A549 (cell line): ENCODE data around the gene SLFN12L. TPM values are rescaled to one million over a fixed set of nuclear protein-coding genes. Genes with fewer than 3 reads are reported as not detected.

Experiments used
- ATAC-seq, 2 experiments: fragments of 200-7000 bp in 1 of 2; fragments of >200 bp in 1 of 2; cut with Nextera tagmentation in 1 of 2; cut with Tn5 transposase in 1 of 2; 3 replicates each; pipeline versions ENCODE4 v1.8.0 to v1.9.1; 2018 to 2020; ENCODE audit warnings: mild to moderate bottlenecking in 1 of 2, moderate library complexity in 1 of 2
- CTCF ChIA-PET: fragments of 300-600 bp; sonication (Branson Sonifier 250); formaldehyde crosslinking; extraction: SDS; loops from one replicate; lab custom pipeline; 2021; ENCODE audit warnings: antibody characterized with exemption, inconsistent platforms; lab: Yijun Ruan, JAX
- POLR2A ChIA-PET: fragments of 350-600 bp; formaldehyde crosslinking; extraction: SDS; loops from one replicate; lab custom pipeline; 2021; ENCODE audit warnings: antibody characterized with exemption, inconsistent platforms; lab: Yijun Ruan, JAX
- DNase-seq, 2 experiments: peaks; one replicate each; pipeline versions ENCODE4 v3.0.0 to v3.0.0-alpha.2; 2011 to 2016; ENCODE audit warnings: low read depth in 1 of 2, low spot score in 1 of 2
- FAIRE-seq: peaks from 2 replicates; lab custom pipeline; 2011; peaks lifted over from hg19 to GRCh38; lab: Jason Lieb, UNC
- H3K27ac ChIP-seq, 2 experiments: fragments of >200 bp; sonication (Bioruptor Twin); formaldehyde crosslinking; 3 replicates each; pipeline ENCODE4 v1.5.1; 2016 to 2017
- H3K4me1 ChIP-seq: fragments of >200 bp; sonication (Bioruptor Twin); formaldehyde crosslinking; 3 replicates; pipeline ENCODE4 v1.6.1; 2016
- H3K4me2 ChIP-seq: fragments of >200 bp; sonication (Bioruptor Twin); formaldehyde crosslinking; 3 replicates; pipeline ENCODE4 v1.6.1; 2016
- H3K4me3 ChIP-seq: fragments of >200 bp; sonication (Bioruptor Twin); formaldehyde crosslinking; 3 replicates; pipeline ENCODE4 v1.5.1; 2016
- H3K9me3 ChIP-seq: fragments of >200 bp; sonication (Bioruptor Twin); formaldehyde crosslinking; 3 replicates; pipeline ENCODE4 v1.6.1; 2016
- BCL3 ChIP-seq: fragments of >200 bp; sonication (Bioruptor Twin); formaldehyde crosslinking; IDR thresholded peaks from 3 replicates; pipeline ENCODE4 v1.6.1; 2016
- CBX2 ChIP-seq: fragments of 200-600 bp; sonication (generic); IDR thresholded peaks from 2 replicates; pipeline ENCODE4 v1.6.1; 2016; ENCODE audit warnings: low read depth, mild to moderate bottlenecking, borderline replicate concordance
- CBX8 ChIP-seq: fragments of 200-600 bp; sonication (generic); IDR thresholded peaks from 2 replicates; pipeline ENCODE4 v1.6.1; 2016
- CHD2 ChIP-seq: fragments of 150-350 bp; IDR thresholded peaks from 2 replicates; pipeline ENCODE4 v1.6.1; 2014; ENCODE audit warnings: low read length; ENCODE audit not compliant: partially characterized antibody
- CTCF ChIP-seq: fragments of >200 bp; sonication (Bioruptor Twin); formaldehyde crosslinking; IDR thresholded peaks from 3 replicates; pipeline ENCODE4 v1.5.1; 2016
- E2F6 ChIP-seq: IDR thresholded peaks from 2 replicates; pipeline ENCODE4 v1.6.1; 2012; ENCODE audit warnings: low read depth, borderline replicate concordance
- EHF ChIP-seq: fragments of 250-450 bp; sonication (Bioruptor Pico); IDR thresholded peaks from 2 replicates; pipeline ENCODE4 v1.5.0; 2020; ENCODE audit warnings: mild to moderate bottlenecking
- EP300 ChIP-seq, 2 experiments: fragments of >200 bp; sonication (Bioruptor Twin); formaldehyde crosslinking; IDR thresholded peaks; 2 replicates in 1 of 2; 3 replicates in 1 of 2; pipeline ENCODE4 v1.6.1; 2016 to 2017
- FOXS1 ChIP-seq: fragments of 250-450 bp; sonication (Bioruptor Pico); IDR thresholded peaks from 2 replicates; pipeline ENCODE4 v1.5.0; 2020; ENCODE audit warnings: mild to moderate bottlenecking, moderate library complexity
- HDAC2 ChIP-seq: fragments of 200-600 bp; sonication (generic); IDR thresholded peaks from 2 replicates; pipeline ENCODE4 v1.6.1; 2016
- HES2 ChIP-seq: fragments of >200 bp; sonication (Bioruptor Twin); formaldehyde crosslinking; IDR thresholded peaks from 2 replicates; pipeline ENCODE4 v1.6.1; 2016
- HEYL ChIP-seq: fragments of 250-450 bp; sonication (Bioruptor Pico); IDR thresholded peaks from 2 replicates; pipeline ENCODE4 v1.8.0; 2021; ENCODE audit warnings: mild to moderate bottlenecking, moderate library complexity
- HOXA7 ChIP-seq: fragments of 250-450 bp; sonication (Bioruptor Pico); IDR thresholded peaks from 2 replicates; pipeline ENCODE4 v1.5.0; 2020; ENCODE audit warnings: mild to moderate bottlenecking, moderate library complexity
- HOXB5 ChIP-seq: fragments of 250-450 bp; sonication (Bioruptor Pico); IDR thresholded peaks from 2 replicates; pipeline ENCODE4 v1.5.0; 2020; ENCODE audit warnings: mild to moderate bottlenecking, moderate library complexity
- JUN ChIP-seq, 2 experiments: fragments of >200 bp; sonication (Bioruptor Twin); formaldehyde crosslinking; IDR thresholded peaks; 2 replicates in 1 of 2; 3 replicates in 1 of 2; pipeline ENCODE4 v1.6.1; 2016 to 2017
- KDM5A ChIP-seq: fragments of 200-600 bp; sonication (generic); IDR thresholded peaks from 2 replicates; pipeline ENCODE4 v1.6.1; 2016; ENCODE audit warnings: antibody characterized with exemption, mild to moderate bottlenecking
- NR3C1 ChIP-seq: fragments of >200 bp; sonication (Bioruptor Twin); formaldehyde crosslinking; IDR thresholded peaks from 3 replicates; pipeline ENCODE4 v1.6.1; 2017
- PBX3 ChIP-seq: IDR thresholded peaks from 2 replicates; pipeline ENCODE4 v1.6.1; 2012
- PHF8 ChIP-seq: fragments of 200-600 bp; sonication (generic); IDR thresholded peaks from 2 replicates; pipeline ENCODE4 v1.6.1; 2016; ENCODE audit warnings: low read depth, mild to moderate bottlenecking, antibody characterized with exemption, moderate library complexity, borderline replicate concordance
- POLR2A ChIP-seq: IDR thresholded peaks from 2 replicates; pipeline ENCODE4 v1.6.1; 2012; ENCODE audit warnings: mild to moderate bottlenecking, low read length
- RAD21 ChIP-seq, 2 experiments: fragments of >200 bp in 1 of 2; sonication (Bioruptor Twin) in 1 of 2; formaldehyde crosslinking in 1 of 2; IDR thresholded peaks in 1 of 2; conservative IDR thresholded peaks in 1 of 2; 2 replicates in 1 of 2; 3 replicates in 1 of 2; pipeline ENCODE4 v1.6.1; 2012 to 2018; ENCODE audit warnings: inconsistent platforms in 1 of 2
- RARB ChIP-seq: fragments of 250-450 bp; sonication (Bioruptor Pico); IDR thresholded peaks from 2 replicates; pipeline ENCODE4 v1.8.0; 2021; ENCODE audit warnings: mild to moderate bottlenecking, moderate library complexity
- SMC3 ChIP-seq: fragments of >200 bp; sonication (Bioruptor Twin); formaldehyde crosslinking; IDR thresholded peaks from 3 replicates; pipeline ENCODE4 v1.6.1; 2018; ENCODE audit warnings: inconsistent platforms
- TFCP2L1 ChIP-seq: fragments of 250-450 bp; sonication (Bioruptor Pico); IDR thresholded peaks from 2 replicates; pipeline ENCODE4 v1.5.0; 2021; ENCODE audit warnings: mild to moderate bottlenecking
- TP53 ChIP-seq: fragments of 250-450 bp; sonication (Bioruptor Pico); IDR thresholded peaks from 2 replicates; pipeline ENCODE4 v1.5.0; 2021; ENCODE audit warnings: mild to moderate bottlenecking, moderate library complexity
- USF2 ChIP-seq: fragments of 450-650 bp; IDR thresholded peaks from 2 replicates; pipeline ENCODE4 v1.6.1; 2014; ENCODE audit warnings: antibody characterized with exemption
- ZC3H11A ChIP-seq: fragments of 450-650 bp; IDR thresholded peaks from 2 replicates; pipeline ENCODE4 v1.6.1; 2014; ENCODE audit warnings: antibody characterized with exemption, mild to moderate bottlenecking
- ZFP36 ChIP-seq: fragments of 450-650 bp; IDR thresholded peaks from 2 replicates; pipeline ENCODE4 v1.6.1; 2014; ENCODE audit warnings: borderline replicate concordance; ENCODE audit not compliant: partially characterized antibody
- WGBS: methylation state at CpG from one replicate; pipeline ENCODE4 v1.1.6; 2017; ENCODE audit errors: missing lambda C conversion rate; 5-methylcytosine and 5-hydroxymethylcytosine counted together
- polyA plus RNA-seq, 4 experiments: library from polyadenylated mRNA; depleted of rRNA in 3 of 4; stranded (reverse); fragments of >200 nt; fragmentation: RNase III in 1 of 4; extraction: RNeasy Plus Mini Kit Qiagen cat#74134 plus additional on column Dnase treatment in 1 of 4; gene quantifications; 2 replicates in 3 of 4; 3 replicates in 1 of 4; pipeline ENCODE4 v1.2.3, GENCODE V29; 2011 to 2017

SLFN12L gene
- polyA plus RNA-seq, 2 of the 4 experiments (the other 2 are of a cell fraction), result not detected

GRCh38 chr17:35449371-35449931, 88.0 kb downstream of the SLFN12L start:
- FAIRE-seq (no peak), ATAC-seq (no peak), DNase-seq (no peak)
- WGBS, result 96% methylated on average over 36 of the region's 36 CpGs
- Histone ChIP-seq H3K27ac (no peak overlapping the region), H3K4me1 (no peaks in the 10 kb centered on the region), H3K9me3 (0 out of 3 replicates have a peak, but pooled peaks cover 5% of the 10 kb centered on the region), H3K4me2 (no peak overlapping the region), H3K4me3 (no peak overlapping the region)
- ChIA-PET CTCF (no interaction called here), POLR2A (no interaction called here)
- TF ChIP-seq JUN (IDR thresholded peaks at IDR 0.05) (no peak), EP300 (IDR thresholded peaks at IDR 0.05) (no peak), TP53 (CRISPR knock-in tag) (no peak), HES2 (no peak), ZC3H11A (no peak), KDM5A (no peak), RARB (no peak), ZFP36 (no peak), HOXA7 (CRISPR knock-in tag) (no peak), SMC3 (no peak), HEYL (no peak), HOXB5 (CRISPR knock-in tag) (no peak)

GRCh38 chr17:35448899-35449227, 88.6 kb downstream of the SLFN12L start:
- ChIA-PET POLR2A (interaction anchor here (1.2 to 2.0 kb wide), 2 partner anchors 76 to 192 kb away, joined by 4 to 8 read pairs; partner anchors contain the start of gene SLFN11), CTCF (interaction anchor here (1.8 kb wide), 1 partner anchor 136 kb away, joined by 6 read pairs; no protein-coding TSS in a partner anchor)
- no peak for ATAC-seq
- H3K27ac ChIP-seq, result no peak overlapping the region; a peak in 1 of 6 replicates
- H3K4me3 ChIP-seq, result peak overlapping the region; percentile 60
- 73% methylated on average over 16 of the region's 16 CpGs for WGBS
- peak overlapping the region; percentile 90 for H3K4me2 ChIP-seq
- TF ChIP-seq E2F6 (peak; percentile 99; the same call in 1 of the 2 replicates), USF2 (no peak)
- FAIRE-seq, result no peak
- DNase-seq, result no peak
- no peaks in the 10 kb centered on the region for H3K4me1 ChIP-seq
- no peaks in the 10 kb centered on the region for H3K9me3 ChIP-seq

GRCh38 chr17:35448214-35448898, 89.1 kb downstream of the SLFN12L start, which contains the start of gene SLFN13:
SLFN13 (minus strand) TSS chr17:35448766; CDS start chr17:35445680, 3,086 bp downstream.
- peak within 1 kb of the TSS; percentile 60 for H3K4me3 ChIP-seq
- H3K9me3 ChIP-seq, result no peaks in the 10 kb centered on the region
- CTCF ChIA-PET, result interaction anchor here (1.4 to 1.8 kb wide), 2 partner anchors 9 to 136 kb away, joined by 3 to 6 read pairs; no protein-coding TSS in a partner anchor
- H3K4me2 ChIP-seq, result peak within 1 kb of the TSS; percentile 90
- DNase-seq, result peak; percentile 74 to 88
- peak; percentile 95 to 98 for ATAC-seq
- WGBS, result 6% methylated on average over 36 of the region's 44 CpGs
- FAIRE-seq, result no peak
- H3K27ac ChIP-seq, result peak within 1 kb of the TSS; percentile 58 to 75
- POLR2A ChIA-PET, result interaction anchor here (1.2 to 2.0 kb wide), 2 partner anchors 75 to 191 kb away, joined by 4 to 8 read pairs; partner anchors contain the start of gene SLFN11
- no peaks in the 10 kb centered on the region for H3K4me1 ChIP-seq
- no peak for TF ChIP-seq EHF (CRISPR knock-in tag)
- TF ChIP-seq CHD2, result no peak
- no peak for TF ChIP-seq PHF8
- TF ChIP-seq HDAC2, result no peak
- no peak for TF ChIP-seq CTCF
- no peak for TF ChIP-seq RAD21 (conservative IDR thresholded peaks at IDR 0.05 in 1 of 2, IDR thresholded peaks at IDR 0.05 in 1 of 2)
- 0 out of 2 replicates have a peak, but pooled peaks have one; percentile 19 for TF ChIP-seq CBX8
- no peak for TF ChIP-seq HES2
- no peak for TF ChIP-seq JUN (IDR thresholded peaks at IDR 0.05)
- TF ChIP-seq TFCP2L1 (CRISPR knock-in tag), result no peak
- no peak for TF ChIP-seq CBX2
- no peak for TF ChIP-seq BCL3
- no peak for TF ChIP-seq FOXS1 (CRISPR knock-in tag)
- no peak for TF ChIP-seq PBX3
- TF ChIP-seq NR3C1, result no peak
- TF ChIP-seq KDM5A, result no peak
- 0 out of 2 replicates have a peak, but pooled peaks have one; percentile 16 for TF ChIP-seq POLR2A
